Activated CD4-positive, alpha-beta T cell treated with anti-CD3 and anti-CD28 coated beads for 4 hours (primary cell): ENCODE measurements around the gene PDE6B.
"Not testable (repeated sequence)": the region's sequence is repeated elsewhere in the genome, so short reads cannot be mapped to it uniquely, and the experiment has no call there.

Experiments used
- DNase-seq, 2 donors: peaks; one replicate each; pipeline ENCODE4 v3.0.0-alpha.2; 2020

The PDE6B gene

DNA sequence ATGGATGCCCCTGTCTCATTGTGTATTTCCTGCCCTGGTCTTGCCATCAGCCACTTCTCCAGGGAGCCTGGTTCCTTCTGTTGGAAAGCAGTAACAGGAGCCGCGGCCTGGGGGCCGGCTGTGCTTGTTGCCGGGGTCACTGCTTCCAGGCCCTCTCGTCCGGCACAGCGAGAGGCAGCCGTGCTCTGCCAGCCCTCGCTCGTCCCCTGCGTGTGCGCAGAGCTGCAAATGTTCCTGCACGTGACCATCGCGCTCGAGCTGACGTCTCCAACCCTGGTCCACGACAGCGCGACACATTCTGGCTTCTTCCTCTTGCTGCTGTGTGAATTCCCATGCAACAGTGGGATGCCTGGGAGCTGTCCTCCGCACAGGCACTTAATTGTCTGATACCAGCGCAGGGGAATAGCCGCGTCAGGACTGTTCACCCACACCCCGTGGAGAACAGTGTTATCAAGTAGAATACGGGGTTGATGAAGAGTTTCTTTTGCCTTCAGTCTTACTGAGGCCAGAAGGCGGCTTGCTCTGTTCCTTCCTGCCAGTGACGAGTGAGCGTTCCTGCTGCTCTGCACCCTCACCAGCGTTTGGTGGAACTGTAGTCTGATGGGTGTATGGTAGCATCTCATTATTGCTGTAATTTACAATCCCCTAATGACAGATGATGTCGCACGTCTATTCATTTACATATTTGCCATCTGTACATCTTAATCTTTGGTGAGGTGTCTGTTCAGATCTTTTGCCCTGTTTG is 12.3 kb downstream of the PDE6B start:
- DNase-seq = no peak

- DNase-seq = not testable (repeated sequence)
These were observed 17.0 kb downstream of the PDE6B start for GRCh38 chr4:642366-642765.

- DNase-seq = peak; percentile 12 to 29
These were observed 21.1 kb downstream of the PDE6B start for GRCh38 chr4:646460-646859.

DNA sequence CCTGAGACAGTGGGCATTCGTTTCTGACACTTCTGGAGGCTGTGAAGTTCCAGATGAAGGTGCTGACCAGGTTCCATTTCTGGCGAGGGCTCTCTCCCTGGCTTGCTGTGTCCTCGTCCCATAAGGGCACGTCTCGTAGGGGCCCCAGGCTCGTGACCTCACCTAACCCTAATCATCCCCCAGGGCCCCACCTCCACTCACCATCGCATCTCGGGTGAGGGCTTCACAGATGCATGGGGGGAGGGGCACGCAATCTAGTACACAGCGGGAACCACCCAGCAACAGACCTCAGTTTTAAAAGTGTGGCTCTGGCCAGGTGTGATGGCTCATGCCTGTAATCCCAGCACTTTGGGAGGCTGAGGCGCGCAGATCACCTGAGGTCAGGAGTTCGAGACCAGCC is 22.1 kb downstream of the PDE6B start:
- DNase-seq = no peak

DNA sequence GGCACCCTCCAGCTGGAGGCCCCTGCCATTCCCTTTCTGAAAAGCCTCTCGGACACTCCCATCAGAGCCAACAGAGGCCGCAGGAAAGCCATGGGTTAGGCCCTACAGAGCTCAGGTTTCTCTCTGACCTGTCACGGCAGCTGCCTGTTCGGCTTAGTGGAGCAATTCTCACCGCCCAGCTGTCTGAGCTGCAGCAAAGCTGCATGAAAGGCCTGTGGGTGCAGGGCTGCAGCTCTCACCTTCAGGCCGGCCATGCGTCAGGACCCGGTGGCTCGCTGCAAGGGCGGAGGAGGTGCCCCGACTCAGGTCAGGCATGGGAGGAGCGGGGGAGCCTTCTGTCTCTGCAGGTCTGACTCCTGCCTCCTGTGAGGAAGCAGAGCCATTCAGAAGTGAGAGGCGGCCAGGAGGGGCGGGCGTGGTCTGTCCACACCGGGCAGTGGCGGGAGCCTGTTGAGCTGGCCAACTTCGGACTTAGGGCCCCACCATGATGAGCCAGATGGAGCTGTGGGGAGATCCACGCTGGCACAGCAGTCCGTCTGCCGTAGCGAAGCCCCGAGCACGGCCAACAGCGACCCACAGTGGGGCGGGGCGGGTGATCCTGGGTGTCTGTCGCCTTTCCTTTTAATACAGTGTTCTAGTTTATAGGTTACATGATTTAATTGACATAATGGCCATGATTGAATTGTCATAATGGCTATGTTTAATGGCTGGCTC is 23.4 kb downstream of the PDE6B start:
- no peak for DNase-seq

DNA sequence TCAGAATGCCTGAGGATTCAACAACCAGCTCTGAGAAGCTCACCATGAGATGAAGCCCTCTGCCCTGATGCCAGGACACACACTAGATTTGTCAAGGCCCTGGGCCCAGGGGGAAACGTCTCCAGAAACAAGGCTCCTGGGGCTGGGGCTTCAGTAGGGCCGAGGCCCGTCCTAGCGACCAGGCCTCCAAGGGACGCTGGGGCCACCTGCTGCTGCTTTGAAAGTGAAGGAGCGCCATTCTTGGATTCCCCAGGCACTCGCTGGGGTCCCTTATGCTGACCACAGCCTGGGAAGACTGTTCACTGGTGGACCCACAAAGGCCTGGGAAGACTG is 23.9 kb downstream of the PDE6B start:
- DNase-seq = no peak

- DNase-seq = no peak
These were observed 24.5 kb downstream of the PDE6B start for GRCh38 chr4:649751-650310.

- DNase-seq = no peak
These were observed 25.1 kb downstream of the PDE6B start for GRCh38 chr4:650461-650860.

DNA sequence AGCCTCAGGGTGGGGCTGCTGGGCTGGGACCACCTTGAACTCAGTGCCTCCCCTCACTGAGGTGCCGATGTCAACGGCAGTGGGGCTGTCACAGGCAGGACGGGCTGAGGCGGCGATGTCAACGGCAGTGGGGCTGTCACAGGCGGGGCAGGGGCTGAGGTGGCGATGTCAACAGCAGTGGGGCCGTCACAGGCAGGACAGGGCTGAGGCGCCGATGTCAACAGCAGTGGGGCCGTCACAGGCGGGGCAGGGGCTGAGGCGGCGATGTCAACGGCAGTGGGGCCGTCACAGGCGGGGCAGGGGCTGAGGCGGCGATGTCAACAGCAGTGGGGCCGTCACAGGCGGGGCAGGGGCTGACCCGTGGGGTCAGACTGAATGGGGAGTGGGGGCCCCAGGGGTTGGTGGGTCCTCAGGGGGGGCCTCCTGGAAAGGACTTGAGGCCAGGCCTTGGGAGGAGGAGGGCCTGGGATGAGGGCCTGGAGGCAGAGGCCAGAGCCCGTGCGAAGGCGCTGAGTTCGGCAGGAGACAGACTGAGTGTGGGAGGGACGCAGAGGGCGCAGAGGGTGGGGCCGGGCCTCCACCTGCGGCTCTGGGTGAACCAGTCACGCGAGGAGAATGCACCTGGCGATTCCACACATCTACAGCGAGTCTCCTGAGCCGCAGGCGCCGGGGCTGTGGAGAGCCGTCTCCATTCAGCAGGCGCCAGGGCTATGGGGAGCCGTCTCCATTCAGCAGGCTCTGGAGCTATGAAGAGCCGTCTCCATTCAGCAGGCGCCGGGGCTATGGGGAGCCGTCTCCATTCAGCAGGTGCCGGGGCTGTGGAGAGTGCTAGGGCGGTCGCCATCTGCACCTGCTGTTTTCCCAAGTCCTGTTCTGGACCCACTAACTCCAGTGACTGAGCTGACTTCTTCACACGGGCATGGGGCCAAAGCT is 25.8 kb downstream of the PDE6B start:
- DNase-seq = no peak

DNA sequence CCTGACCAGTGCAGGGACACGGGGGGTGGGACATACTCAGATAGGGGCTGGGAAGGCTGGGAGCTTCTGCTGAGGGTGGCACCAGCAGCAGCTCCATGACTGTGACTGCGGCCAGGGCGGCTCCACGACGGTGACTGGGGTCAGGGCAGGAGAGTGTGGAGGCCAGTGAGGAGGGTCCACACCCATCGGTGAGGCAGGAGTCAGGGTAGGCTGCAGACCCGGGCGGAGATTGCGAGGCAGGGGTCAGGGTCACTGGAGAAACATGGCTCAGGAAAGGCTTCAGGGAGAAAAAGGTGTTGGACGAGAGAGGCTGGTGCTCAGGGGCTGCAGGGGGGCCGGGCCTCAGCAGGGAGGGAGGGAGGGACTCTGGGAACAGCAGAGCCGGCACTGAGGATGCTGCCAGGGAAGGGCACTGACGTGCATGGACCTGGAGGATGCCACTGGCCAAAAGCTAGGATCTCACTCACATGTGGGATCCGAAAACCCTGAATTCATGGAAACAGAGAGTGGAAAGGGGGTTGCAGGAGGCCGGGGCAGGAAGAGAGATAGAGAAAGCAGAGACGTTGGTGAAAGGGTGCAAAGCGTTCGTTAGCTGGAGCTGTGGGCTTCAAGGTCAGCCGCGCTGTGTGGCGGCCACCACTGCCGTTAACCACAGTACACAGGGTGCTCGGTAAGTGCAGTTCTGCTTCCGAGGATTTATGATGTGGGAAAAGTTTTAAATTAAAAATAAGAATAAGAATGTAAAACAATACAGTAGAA is 26.7 kb downstream of the PDE6B start:
- no peak for DNase-seq

DNA sequence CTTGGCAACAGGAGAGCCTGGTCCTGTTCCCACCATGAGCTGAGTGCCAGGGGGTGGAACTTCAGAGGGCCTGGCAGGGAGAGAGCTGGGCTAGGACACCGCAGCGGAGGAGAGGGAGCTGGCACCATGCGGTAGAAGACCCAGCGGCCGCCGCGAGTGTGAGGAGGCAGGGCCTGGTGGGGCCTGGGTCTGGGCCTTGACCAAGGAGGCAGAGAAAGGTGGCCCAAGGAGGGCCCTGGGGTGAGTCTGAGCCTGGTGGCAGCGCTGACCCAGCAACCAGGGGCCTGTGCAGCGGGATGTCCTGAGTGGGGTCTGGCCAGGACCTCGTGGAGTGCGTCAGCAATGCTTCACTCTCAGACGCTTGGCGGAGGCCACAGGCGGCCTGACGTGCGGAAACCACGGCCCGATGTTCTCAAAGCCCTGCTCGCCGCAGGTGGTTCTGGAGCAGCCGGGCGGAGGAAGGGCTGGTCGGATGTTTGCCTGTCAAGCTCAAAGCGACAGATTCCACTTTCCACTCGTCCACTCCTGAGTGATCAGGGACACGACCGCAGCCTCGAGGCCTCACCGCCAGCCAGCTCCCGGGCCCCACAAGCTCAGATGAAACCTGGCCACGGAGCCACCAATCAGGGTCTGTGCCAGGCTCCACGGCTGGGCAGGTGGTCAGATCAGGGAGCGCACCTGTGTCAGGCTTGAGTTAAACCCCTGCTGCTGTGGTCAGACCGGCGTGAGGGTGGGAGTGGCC is 27.9 kb downstream of the PDE6B start:
- DNase-seq = no peak

DNA sequence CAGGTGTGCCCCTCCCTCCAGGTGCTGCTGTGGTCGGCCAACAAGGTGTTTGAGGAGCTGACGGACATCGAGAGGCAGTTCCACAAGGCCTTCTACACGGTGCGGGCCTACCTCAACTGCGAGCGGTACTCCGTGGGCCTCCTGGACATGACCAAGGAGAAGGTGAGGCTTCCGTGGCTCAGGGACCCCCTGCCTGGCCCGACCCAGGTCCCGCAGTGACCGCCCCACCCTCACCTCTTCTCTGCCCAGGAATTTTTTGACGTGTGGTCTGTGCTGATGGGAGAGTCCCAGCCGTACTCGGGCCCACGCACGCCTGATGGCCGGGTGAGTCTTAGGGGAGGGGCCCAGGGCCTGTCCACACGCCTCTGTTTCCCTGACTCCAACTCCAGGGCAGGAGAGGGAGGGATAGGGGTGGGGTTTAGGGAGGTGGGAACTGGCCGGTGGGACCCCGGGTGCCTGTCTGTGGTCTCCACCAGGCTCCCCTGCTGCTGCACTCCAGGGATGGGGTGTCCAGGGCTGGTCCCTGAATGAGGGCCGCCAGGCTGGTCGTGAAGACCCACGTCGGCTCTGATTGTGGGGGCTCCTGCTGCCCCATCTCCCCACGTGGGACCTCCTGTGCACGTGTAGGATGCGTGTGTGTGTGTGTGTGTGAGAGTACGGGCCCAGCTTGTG is 28.6 kb downstream of the PDE6B start:
- DNase-seq = no peak

DNA sequence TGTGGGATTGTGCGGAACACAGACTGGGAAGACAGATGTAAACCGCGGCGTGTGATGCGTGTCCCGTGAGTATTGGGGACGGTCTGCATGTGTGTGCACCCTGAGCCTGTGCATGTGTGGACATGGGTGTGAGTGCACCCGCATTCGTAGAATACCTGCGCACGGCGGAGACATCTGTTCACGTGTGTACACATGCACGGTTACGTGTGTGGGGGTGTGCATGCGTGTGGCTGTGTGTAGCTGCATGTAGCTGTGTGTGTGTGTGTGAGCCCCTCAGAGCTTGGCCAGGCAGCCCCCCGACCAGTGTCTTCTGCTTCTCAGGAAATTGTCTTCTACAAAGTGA is 29.1 kb downstream of the PDE6B start:
- no peak for DNase-seq

DNA sequence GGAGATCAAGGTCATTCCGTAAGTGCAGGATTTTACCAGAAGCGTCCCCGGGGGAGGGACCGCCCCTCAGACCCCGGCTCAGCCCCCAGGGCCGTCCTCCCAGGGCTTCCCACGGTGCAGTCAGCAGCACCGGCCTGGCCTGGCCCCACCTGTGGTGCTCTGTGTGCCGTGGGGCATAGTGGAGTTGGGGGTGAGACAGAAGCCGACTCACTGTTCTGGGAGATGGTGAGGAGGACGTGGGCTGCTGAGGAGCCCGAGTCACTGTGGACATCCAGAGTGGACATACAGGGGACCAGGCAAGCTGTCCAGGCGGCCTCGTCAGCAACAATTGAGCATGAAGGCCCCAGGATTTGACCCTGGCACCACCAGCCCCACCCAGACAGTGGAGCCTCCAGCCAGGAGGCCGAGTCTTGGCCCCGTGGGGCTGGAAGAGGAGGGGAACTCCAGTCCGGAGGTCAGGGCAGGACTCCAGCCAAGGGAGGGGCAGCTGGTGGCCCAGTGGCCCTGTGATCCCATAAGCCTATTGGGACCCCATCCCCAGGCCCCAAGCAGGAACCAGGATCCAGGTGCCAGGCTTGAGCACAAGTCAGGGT is 29.6 kb downstream of the PDE6B start:
- DNase-seq = no peak

GRCh38 chr4:655464-656151 is 30.2 kb downstream of the PDE6B start:
- no peak for DNase-seq

- DNase-seq = no peak
These were observed 31.3 kb downstream of the PDE6B start for GRCh38 chr4:656436-657337.

DNA sequence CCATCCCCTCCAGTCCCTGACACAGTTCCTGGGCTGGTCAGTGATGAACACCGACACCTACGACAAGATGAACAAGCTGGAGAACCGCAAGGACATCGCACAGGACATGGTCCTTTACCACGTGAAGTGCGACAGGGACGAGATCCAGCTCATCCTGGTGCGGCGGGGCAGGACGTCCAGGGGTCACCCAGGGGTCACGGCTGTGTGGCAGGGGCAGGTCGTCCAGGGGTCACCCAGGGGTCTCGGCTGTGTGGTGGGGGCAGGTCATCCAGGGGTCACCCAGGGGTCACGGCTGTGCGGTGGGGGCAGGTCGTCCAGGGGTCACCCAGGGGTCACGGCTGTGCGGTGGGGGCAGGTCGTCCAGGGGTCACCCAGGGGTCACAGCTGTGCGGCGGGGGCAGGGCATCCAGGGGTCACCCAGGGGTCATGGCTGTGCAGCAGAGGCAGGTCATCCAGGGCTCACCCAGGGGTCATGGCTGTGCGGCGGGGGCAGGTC is 32.0 kb downstream of the PDE6B start:
- DNase-seq = no peak

- DNase-seq = no peak
These were observed 32.7 kb downstream of the PDE6B start for GRCh38 chr4:657834-658667.
